ENCODE results near the gene CBX4.

GRCh38 chr17:79812353-79813258 is 26.6 kb downstream of the CBX4 start:
- no peak for TF ChIP-seq CTCF (IDR thresholded peaks at IDR 0.05)
- no peak for TF ChIP-seq POLR2A (IDR thresholded peaks at IDR 0.05)
